Activated naive CD4-positive, alpha-beta T cell treated with Interleukin-2 at 50 U/mL for 16 hours (primary cell): ENCODE data around the gene TULP4.
"Not testable (repeated sequence)": the region's sequence is repeated elsewhere in the genome, so short reads cannot be mapped to it uniquely, and the experiment has no call there.

Source experiments
- DNase-seq: peaks from one replicate; pipeline ENCODE4 v3.0.0-alpha.2; 2020

TULP4 gene

DNA sequence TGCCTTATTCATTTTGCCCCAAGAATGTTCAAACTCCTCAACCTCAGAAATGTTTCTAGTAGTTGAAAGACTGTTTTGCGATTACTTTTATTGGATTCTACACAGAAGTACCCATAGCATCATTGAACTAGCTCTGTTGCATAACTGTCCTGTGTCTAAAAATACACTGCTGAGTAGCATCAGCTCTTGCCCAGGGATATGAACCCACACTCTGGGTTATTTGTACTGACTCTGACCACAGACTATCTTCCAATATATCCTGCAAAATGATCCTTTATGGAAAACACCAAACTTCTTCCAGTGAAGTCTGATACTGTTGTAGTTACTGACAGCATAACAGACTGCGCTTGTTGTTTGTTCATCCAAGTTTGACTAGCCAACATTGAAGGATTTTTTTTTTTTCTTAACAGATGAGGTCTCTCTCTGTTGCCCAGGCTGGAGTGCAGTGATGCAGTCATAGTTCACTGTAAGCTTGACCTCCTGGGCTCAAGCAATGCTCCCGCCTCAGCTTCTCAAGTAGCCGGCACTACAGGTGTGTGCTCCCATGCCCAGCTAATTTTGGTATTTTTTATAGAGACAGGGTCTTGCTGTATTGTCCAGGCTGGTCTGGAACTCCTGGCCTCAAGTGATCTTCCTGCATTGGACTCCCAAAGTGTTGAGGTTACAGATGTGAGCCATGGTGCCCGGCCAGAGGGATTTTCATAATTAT is 49.9 kb downstream of the TULP4 start:
- no peak for DNase-seq

DNA sequence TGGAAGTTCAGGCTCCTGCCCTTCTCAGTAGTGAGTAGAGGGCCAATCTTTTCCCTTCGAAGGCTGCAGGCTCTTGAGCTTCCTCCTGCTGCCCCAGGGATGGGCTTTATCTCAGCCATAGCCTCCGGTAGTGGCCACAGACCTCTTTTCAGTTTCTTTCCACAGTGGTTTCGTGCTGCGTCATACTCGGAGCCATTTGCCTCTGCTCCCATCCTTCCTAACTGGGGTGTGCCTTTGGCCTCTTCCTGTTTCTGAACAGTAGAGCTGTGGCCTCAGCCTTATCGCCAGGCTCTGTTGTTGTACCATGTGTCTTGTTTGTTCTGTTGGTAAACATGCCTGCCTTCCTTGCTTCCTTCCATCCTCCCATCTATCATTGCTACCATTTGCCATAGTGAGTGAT is 54.1 kb downstream of the TULP4 start:
- no peak for DNase-seq

- no peak for DNase-seq
These were observed 55.6 kb downstream of the TULP4 start for GRCh38 chr6:158367816-158368215.

GRCh38 chr6:158369241-158369640 is 57.0 kb downstream of the TULP4 start:
- DNase-seq, result no peak

DNA sequence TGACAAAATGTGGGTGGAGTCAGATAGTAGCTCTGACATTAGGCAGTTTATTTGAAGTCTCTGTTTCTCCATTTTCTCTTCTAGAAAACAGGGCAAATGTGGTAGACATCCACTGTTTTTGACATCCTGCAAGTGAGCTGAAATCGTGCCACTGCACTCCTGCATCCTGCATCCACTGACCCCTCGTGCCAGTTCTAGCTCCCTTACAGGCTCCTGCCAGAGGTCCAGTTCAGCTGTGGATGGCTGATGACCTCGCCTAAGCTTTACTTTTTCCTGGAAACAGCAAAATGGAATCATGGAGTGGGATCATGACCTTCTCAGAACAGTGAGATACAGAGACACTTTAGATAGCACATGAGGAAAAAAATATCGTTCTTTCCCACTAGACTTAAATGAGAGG is 58.5 kb downstream of the TULP4 start:
- no peak for DNase-seq

- no peak for DNase-seq
These were observed 59.0 kb downstream of the TULP4 start for GRCh38 chr6:158371261-158371660.

- DNase-seq, result no peak
These were observed 60.3 kb downstream of the TULP4 start for GRCh38 chr6:158372574-158372973.

- no peak for DNase-seq
These were observed 60.9 kb downstream of the TULP4 start for GRCh38 chr6:158373214-158373613.

GRCh38 chr6:158374020-158374419 is 61.8 kb downstream of the TULP4 start:
- DNase-seq, result no peak

DNA sequence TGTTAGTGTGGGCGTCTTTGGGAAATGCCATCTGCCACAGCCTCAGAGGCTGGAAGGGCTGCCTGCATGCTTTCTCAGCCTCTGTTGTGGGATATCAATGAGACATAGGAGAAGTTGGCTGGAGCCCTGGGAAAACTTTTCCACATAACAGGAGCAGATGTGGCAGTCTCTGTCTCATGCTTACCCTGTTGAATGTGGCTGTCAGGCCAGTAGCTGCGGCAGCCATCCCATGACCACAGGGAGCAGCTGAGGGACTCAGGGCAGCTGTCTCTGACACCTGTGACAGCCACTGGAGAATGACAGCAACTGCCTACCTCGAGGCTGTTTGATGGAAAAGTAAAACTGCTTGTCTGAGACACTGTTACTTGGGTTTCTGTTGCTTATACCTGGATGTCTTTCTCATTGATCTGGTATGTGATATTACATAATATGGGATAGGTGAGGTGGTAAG is 64.4 kb downstream of the TULP4 start:
- DNase-seq, result no peak

- DNase-seq, result no peak
These were observed 65.6 kb downstream of the TULP4 start for GRCh38 chr6:158377860-158378259.

DNA sequence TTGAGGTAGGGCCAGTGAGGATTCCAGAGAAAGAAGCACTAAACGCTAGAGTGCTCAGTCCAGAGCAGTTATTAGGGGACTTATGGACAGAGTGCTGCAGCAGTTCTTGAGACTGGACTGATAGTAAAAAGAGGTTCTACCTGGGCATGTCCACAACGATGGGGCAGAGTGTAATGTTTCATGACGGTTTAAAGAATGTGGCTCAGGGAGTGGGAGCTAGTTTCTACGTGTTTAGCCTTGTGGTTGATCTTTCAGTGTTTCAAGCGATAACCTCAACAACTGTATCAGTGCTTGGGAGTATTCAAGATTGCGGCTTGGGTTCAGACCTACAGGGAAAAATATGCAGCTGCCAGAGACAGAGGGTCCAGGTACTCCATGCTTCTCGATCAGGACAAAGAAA is 67.1 kb downstream of the TULP4 start:
- DNase-seq, result no peak

DNA sequence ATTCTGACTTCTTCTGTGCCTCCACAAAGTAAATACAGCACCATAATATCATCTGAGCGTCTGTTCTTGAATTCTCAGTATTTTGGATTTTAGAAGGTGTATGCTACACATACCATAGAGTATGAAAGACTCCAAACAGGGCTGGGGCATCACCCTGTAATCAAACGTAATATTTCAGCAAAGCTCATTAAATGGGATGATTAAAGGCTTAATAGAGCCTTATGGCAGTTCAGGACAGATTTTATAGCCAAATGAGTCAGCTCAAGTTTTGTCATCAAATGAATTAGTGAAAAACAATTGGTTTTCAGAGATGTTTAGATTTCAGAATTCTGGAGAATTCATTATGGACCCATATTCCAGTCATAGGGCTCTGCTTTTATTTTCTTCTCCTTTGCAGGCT is 68.9 kb downstream of the TULP4 start:
- no peak for DNase-seq

- DNase-seq, result no peak
These were observed 70.2 kb downstream of the TULP4 start for GRCh38 chr6:158382491-158382890.

GRCh38 chr6:158383057-158383456 is 70.8 kb downstream of the TULP4 start:
- DNase-seq, result no peak

- DNase-seq, result no peak
These were observed 71.3 kb downstream of the TULP4 start for GRCh38 chr6:158383542-158383941.

DNA sequence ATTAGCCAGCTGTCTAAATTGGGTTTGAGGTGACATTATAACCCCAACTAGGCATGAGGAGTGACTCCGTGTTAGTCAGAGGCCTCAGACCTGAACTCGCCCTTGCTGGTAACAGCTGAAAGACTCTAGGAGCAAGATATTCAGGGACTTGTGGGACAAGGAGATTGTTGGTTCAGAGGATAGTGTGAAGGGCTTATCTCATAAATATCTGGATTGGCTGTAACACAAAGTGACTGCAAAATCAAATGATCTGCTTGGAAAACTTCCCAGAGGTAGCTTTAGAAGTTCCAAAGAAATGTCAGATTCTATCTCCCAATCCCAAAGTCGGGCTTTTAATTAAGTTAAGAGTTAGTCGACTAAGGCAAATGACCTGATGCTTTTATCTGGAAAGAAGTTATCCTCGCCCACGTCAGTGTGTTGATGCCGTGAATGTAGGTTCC is 72.4 kb downstream of the TULP4 start:
- no peak for DNase-seq

- DNase-seq, result no peak
These were observed 74.8 kb downstream of the TULP4 start for GRCh38 chr6:158387036-158387435.

GRCh38 chr6:158387578-158387977 is 75.3 kb downstream of the TULP4 start:
- DNase-seq, result no peak

DNA sequence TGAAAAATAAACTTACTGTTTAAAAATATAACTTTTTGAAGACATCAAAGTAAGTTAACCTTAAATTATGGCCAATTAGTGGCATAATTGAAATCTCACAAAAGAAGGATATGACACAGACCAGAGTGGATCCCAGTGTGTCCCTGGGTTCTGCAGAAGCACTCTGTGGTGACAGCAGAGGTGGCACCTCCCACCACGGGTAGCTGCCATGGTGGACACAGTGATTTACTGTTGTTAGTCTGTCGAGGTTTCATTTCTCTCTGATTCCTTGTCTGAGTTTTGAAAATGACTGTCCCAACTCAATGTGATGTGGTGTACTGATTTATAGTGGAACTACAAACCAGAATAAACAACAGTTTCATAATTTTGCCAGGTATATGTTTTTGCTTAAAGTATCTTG is 76.5 kb downstream of the TULP4 start:
- no peak for DNase-seq

GRCh38 chr6:158389193-158389919 is 77.1 kb downstream of the TULP4 start:
- no peak for DNase-seq

- DNase-seq, result no peak
These were observed 79.0 kb downstream of the TULP4 start for GRCh38 chr6:158391276-158391675.

GRCh38 chr6:158391977-158392376 is 79.7 kb downstream of the TULP4 start:
- DNase-seq, result not testable (repeated sequence)

DNA sequence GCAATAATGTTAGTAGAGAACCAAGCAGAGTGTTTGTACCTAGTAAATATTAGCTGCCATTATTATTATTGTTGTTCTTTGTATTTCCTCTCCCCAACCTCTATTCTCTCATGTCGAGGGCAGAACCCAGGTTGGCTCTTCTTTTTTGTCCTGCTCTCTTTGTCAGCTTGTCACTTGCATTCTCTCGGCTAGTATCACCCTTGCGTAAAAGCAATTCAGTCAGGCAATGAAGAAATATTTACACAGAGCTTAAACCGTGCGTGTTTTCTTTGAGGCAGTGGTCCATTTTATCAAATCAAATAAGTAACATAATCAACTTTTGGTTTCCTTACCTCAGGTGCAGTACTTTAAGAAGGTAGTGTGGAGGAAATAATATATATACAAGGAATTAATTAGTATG is 83.9 kb downstream of the TULP4 start:
- no peak for DNase-seq

DNA sequence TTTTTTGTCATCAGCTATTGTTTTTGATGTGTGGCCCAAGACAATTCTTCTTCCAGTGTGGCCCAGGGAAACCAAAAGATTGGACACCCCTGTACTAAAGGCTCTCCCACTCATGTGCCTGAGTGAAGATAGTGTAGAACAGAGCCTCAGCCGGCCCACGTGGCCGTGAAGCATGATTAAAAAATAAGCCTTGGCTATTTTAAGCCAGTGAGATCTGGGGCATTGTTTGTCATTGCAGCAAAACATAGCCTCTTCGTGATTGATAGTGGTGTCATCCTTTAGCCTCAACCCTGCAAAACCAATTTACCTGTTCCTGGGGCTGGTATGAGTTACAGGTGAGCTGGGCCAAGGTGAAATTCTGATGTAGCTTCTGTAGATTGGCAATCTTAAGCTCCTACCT is 85.3 kb downstream of the TULP4 start:
- no peak for DNase-seq
